Measurements from ENCODE around the gene SAMD13. TPM values are rescaled to one million over a fixed set of nuclear protein-coding genes. Genes with fewer than 3 reads are reported as not detected.

Gene SAMD13
- total and polyA plus RNA-seq, 12 donors: 0.37 to 2.2 (median 1.2) TPM; not detected in 1

GRCh38 chr1:84254703-84255238, 46.7 kb upstream of the SAMD13 start:
- Histone ChIP-seq H3K4me1 (peaks cover 0 to 27% (median 7%) of the 10 kb centered on the region in 9 donors), H3K9me3 (peaks cover 0 to 19% (median 6%) of the 10 kb centered on the region in 11 donors), H3K36me3 (no peaks in the 10 kb centered on the region), H3K4me3 (no peak overlapping the region), H3K27ac (no peak overlapping the region), H3K27me3 (no peaks in the 10 kb centered on the region)
- TF ChIP-seq CTCF (IDR thresholded peaks at IDR 0.05): no peak
- intact Hi-C loops (cut with DNase I): no loop called here
- DNase-seq (no peak), ATAC-seq (no peak)
- WGBS, 2 donors: 93 to 97% methylated on average over 2 of the region's 2 CpGs

- H3K36me3 ChIP-seq: no peaks in the 10 kb centered on the region
- TF ChIP-seq CTCF (IDR thresholded peaks at IDR 0.05): no peak
- ATAC-seq: no peak
- no peak for DNase-seq
- H3K4me1 ChIP-seq: peaks cover 0 to 27% (median 7%) of the 10 kb centered on the region in 9 donors
- no peak overlapping the region for H3K27ac ChIP-seq
- intact Hi-C loops (cut with DNase I): no loop called here
- H3K9me3 ChIP-seq: peaks cover 0 to 13% (median 4%) of the 10 kb centered on the region in 11 donors
- H3K4me3 ChIP-seq: no peak overlapping the region
- H3K27me3 ChIP-seq: no peaks in the 10 kb centered on the region
These were observed 45.9 kb upstream of the SAMD13 start for GRCh38 chr1:84255582-84255981.

DNA sequence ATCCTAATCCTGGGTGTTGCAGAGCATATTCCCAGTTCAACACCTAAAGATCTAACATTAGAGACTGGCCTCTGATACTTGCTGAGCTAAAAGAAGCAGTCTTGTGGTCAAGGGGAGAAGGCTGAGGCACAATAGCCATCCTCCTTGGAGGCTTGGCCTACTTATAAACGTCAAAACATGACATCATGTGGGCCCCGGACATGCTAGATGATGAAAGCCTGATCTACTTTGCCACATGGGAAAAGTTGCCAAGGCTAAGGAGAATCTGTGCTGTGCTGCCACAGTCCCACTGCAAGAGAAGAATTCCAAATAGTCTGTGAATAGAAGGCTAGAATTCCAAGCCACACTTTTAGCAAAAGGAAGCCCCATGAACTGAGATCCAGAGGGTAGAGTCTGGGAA, 43.9 kb upstream of the SAMD13 start:
- intact Hi-C loops (cut with DNase I): no loop called here
- 44 to 59% methylated on average over 2 of the region's 2 CpGs for WGBS, 2 donors
- H3K4me3 ChIP-seq: no peak overlapping the region
- H3K27ac ChIP-seq: no peak overlapping the region
- H3K36me3 ChIP-seq: no peaks in the 10 kb centered on the region
- H3K9me3 ChIP-seq: no peaks in the 10 kb centered on the region
- TF ChIP-seq CTCF (IDR thresholded peaks at IDR 0.05): no peak
- no peak for ATAC-seq
- H3K27me3 ChIP-seq: no peaks in the 10 kb centered on the region
- peaks cover 0 to 27% (median 7%) of the 10 kb centered on the region in 9 donors for H3K4me1 ChIP-seq
- DNase-seq: no peak

GRCh38 chr1:84259376-84259775, 42.1 kb upstream of the SAMD13 start:
- no peaks in the 10 kb centered on the region for H3K36me3 ChIP-seq
- ATAC-seq: no peak
- no peak for TF ChIP-seq CTCF (IDR thresholded peaks at IDR 0.05)
- H3K27me3 ChIP-seq: no peaks in the 10 kb centered on the region
- WGBS, 2 donors: 83 to 86% methylated on average over 2 of the region's 2 CpGs
- H3K4me1 ChIP-seq: peaks cover 0 to 14% (median 1%) of the 10 kb centered on the region in 9 donors
- DNase-seq: no peak
- no peak overlapping the region for H3K27ac ChIP-seq
- H3K4me3 ChIP-seq: no peak overlapping the region
- intact Hi-C loops (cut with DNase I): no loop called here
- no peaks in the 10 kb centered on the region for H3K9me3 ChIP-seq

Data from heart right ventricle (tissue), 16 donors.